GM20000 (cell line): ENCODE data around the gene SENP8.

Experiments
- DNase-seq: peaks from one replicate; pipeline ENCODE4 v3.0.0; 2012; ENCODE audit warnings: low spot score
- TF ChIP-seq, protein P1 (sequence below): IDR thresholded peaks from 2 replicates; pipeline ENCODE4 v1.5.1; 2012; ENCODE audit warnings: mild to moderate bottlenecking, control low read depth; ENCODE audit errors: extremely low read depth, missing control alignments

Gene SENP8

DNA sequence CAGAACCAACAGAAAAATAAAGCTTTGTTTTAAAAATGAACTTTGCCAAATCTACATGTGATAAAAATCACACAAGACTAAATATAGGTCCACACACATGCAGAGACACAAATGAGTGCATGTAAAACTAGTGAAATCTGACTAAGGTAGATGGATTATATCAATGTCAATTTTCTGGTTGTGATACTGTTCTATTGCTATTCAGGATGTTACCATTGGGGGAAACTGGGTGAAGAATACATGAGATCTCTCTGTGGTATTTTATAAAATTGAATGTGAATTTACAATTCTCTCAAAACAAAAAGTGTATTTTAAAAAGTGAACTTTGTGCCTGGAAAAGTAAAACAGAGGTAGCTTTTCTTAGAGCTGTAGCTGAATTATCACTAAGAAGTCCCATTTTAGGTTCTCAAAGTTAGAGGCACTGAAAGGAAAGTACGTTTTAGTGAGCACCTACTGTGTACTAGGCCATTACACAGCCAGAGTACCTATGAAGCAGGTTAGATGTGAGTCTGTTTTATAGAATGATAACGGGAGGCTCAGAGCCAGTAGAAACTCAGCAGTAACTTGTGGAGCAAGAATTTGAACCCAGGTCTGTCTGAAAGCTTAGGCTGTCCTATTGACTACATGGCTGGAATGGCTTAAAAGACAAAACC is 71.2 kb downstream of the SENP8 start:
- TF ChIP-seq, protein P1, sequence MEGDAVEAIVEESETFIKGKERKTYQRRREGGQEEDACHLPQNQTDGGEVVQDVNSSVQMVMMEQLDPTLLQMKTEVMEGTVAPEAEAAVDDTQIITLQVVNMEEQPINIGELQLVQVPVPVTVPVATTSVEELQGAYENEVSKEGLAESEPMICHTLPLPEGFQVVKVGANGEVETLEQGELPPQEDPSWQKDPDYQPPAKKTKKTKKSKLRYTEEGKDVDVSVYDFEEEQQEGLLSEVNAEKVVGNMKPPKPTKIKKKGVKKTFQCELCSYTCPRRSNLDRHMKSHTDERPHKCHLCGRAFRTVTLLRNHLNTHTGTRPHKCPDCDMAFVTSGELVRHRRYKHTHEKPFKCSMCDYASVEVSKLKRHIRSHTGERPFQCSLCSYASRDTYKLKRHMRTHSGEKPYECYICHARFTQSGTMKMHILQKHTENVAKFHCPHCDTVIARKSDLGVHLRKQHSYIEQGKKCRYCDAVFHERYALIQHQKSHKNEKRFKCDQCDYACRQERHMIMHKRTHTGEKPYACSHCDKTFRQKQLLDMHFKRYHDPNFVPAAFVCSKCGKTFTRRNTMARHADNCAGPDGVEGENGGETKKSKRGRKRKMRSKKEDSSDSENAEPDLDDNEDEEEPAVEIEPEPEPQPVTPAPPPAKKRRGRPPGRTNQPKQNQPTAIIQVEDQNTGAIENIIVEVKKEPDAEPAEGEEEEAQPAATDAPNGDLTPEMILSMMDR = no peak
- DNase-seq = no peak

DNA sequence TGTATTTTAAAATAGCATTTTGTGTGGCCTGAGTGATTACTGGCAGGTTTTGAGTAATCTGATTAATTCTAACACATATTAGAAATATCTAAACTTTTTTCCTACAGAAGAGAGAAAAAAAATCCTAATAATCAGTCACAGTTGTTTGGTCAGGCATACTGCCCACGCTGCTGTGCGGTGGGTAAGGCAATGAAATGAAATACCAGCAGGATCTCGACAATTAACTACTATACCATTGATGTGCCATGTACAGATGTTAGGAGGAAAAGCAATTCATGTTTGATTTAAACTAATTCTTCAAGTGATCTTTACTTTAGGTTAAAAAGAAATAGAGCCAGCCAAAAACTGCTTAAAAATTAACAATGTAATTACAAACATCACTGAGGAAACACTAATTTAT is 74.2 kb downstream of the SENP8 start:
- TF ChIP-seq, protein P1 = no peak
- no peak for DNase-seq
